Measurements from ENCODE around the gene KLHL7.
A peak's percentile ranks its signal among the peaks of the same experiment; 100 is the strongest.

Gene KLHL7

GRCh38 chr7:23105644-23106056 is at the start of gene KLHL7:
Gene KLHL7 (plus strand): TSS chr7:23105785. CDS start chr7:23106027, 242 bp downstream.
- DNase-seq (ENCODE audit: low read depth) = peak; percentile 95

- DNase-seq (ENCODE audit: low read depth) = no peak
These were observed 47.0 kb upstream of the KLHL7 start for GRCh38 chr7:23058408-23059096.

- no peak for DNase-seq (ENCODE audit: low read depth)
These were observed 44.3 kb upstream of the KLHL7 start for GRCh38 chr7:23061327-23061726.

- no peak for DNase-seq (ENCODE audit: low read depth)
These were observed 43.1 kb upstream of the KLHL7 start for GRCh38 chr7:23062452-23062851.

- DNase-seq (ENCODE audit: low read depth) = no peak
These were observed 39.6 kb upstream of the KLHL7 start for GRCh38 chr7:23065974-23066373.

- no peak for DNase-seq (ENCODE audit: low read depth)
These were observed 38.3 kb upstream of the KLHL7 start for GRCh38 chr7:23067271-23067670.

- DNase-seq (ENCODE audit: low read depth) = no peak
These were observed 33.5 kb upstream of the KLHL7 start for GRCh38 chr7:23072048-23072447.

- no peak for DNase-seq (ENCODE audit: low read depth)
These were observed 32.7 kb upstream of the KLHL7 start for GRCh38 chr7:23072922-23073321.

- no peak for DNase-seq (ENCODE audit: low read depth)
These were observed 30.9 kb upstream of the KLHL7 start for GRCh38 chr7:23074443-23075261.

- DNase-seq (ENCODE audit: low read depth) = no peak
These were observed 30.0 kb upstream of the KLHL7 start for GRCh38 chr7:23075571-23075970.

GRCh38 chr7:23076772-23077171 is 28.8 kb upstream of the KLHL7 start:
- no peak for DNase-seq (ENCODE audit: low read depth)

- DNase-seq (ENCODE audit: low read depth) = no peak
These were observed 12.5 kb upstream of the KLHL7 start for GRCh38 chr7:23093111-23093510.

- no peak for DNase-seq (ENCODE audit: low read depth)
These were observed 12.0 kb upstream of the KLHL7 start for GRCh38 chr7:23093546-23093945.

- no peak for DNase-seq (ENCODE audit: low read depth)
These were observed 8.9 kb upstream of the KLHL7 start for GRCh38 chr7:23096518-23097290.

GRCh38 chr7:23098029-23098428 is 7.6 kb upstream of the KLHL7 start:
- no peak for DNase-seq (ENCODE audit: low read depth)

GRCh38 chr7:23098460-23098859 is 7.1 kb upstream of the KLHL7 start:
- DNase-seq (ENCODE audit: low read depth) = no peak

GRCh38 chr7:23100697-23101096 is 4.9 kb upstream of the KLHL7 start:
- DNase-seq (ENCODE audit: low read depth) = no peak

- DNase-seq (ENCODE audit: low read depth) = no peak
These were observed 420 bp upstream of the KLHL7 start for GRCh38 chr7:23105086-23105643.

- peak; percentile 19 for DNase-seq (ENCODE audit: low read depth)
These were observed 655 bp downstream of the KLHL7 start for GRCh38 chr7:23106057-23106822.

GRCh38 chr7:23106823-23107663 is 1.5 kb downstream of the KLHL7 start:
- DNase-seq (ENCODE audit: low read depth) = no peak

GRCh38 chr7:23107781-23108180 is 2.2 kb downstream of the KLHL7 start:
- no peak for DNase-seq (ENCODE audit: low read depth)
